GM19467 (cell line): ENCODE data around the gene KREMEN1.

Experiments
- ATAC-seq: cut with Tn5 transposase; IDR thresholded peaks from one replicate; pipeline ENCODE4 v1.9.1; 2021; ENCODE audit warnings: mild to moderate bottlenecking, moderate library complexity; ENCODE audit not compliant: unreplicated experiment

Gene KREMEN1

DNA sequence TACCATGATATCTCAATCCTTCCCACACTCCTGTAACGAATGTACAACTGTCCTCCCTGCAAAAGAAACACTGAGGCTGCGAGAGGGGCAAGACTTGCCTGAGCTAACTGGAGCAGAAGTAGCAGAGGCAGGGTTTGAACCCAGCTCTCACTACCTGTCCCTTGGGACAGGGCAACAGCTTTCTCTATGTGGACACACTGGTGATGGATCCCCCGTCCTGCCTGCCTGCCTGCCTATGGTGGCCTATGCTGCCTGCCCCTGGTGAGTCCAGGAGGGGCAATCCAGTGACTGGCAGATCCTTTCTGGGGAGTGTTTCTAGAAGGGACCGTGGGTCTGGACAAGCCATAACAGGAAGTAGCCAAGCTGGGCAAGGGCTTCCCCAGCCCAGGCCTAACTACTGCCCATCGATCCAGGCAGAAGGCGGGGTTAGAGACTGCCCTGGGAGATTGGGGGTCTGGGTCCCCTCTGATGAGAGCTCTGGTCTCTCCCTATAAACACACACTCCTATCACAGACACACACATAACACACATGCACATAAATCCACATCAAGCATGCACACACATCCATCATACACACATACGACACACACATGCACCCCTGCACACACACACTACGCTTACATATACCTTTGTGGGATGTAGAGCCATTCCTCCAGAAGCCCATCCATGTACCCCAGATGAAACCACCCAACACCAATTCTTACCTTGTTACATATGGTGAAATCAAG lies 131.8 kb downstream of the KREMEN1 start:
- no peak for ATAC-seq

DNA sequence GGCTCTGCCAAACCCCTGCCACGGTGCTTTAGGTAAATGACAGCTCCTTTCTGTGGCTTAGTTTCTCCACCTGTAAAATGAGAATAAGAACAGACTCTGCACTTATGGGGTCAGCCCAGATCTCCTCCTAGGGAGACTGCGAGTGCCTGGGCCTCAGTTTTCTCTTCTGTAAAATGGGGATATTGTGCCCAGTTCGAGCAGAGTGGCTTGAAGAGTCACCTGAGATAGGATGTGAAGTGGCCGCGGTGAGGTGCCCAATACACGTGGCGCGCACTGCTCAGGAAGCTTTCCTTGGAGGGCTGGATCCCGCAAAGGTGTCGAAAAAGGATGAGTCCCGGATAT lies 132.4 kb downstream of the KREMEN1 start:
- no peak for ATAC-seq

DNA sequence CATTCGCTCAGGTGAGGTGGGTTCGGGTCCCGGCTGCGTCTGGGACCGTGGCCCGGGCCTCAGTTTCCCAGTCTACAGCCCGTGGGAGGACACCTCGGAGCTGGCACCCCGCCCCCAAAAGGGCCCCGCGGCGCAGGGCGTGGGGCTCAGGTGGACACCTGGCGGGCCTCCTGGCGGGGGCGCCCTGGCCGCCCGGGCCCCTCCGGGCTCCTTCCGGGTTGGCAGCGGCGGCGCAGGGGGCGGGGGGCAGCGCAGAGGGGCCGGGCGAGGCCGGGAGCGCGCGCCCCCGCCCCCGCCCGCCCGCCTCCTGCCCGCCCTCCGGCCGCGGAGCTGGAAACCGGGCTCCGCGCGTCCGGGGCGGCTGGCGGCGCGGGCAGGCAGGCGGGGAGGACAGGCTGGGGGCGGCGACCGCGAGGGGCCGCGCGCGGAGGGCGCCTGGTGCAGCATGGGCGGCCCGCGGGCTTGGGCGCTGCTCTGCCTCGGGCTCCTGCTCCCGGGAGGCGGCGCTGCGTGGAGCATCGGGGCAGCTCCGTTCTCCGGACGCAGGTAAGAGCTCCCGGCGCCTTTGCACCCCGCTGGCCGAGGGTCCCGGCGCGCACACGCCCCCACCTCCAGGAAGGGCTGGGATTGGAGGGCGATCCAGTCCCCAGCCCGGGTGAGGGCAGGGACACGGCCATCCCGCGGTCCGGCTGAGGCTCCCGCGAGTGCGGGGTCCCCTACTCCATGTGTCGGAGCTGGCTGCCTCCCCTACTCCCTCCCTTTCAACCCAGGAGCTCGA lies 132.9 kb downstream of the KREMEN1 start, which contains the start of gene EMID1:
Gene EMID1, plus strand, starts transcription at position 303 of the 778 bp plus-strand sequence. Its CDS starts 143 bp downstream, at position 446.
- ATAC-seq: no peak

DNA sequence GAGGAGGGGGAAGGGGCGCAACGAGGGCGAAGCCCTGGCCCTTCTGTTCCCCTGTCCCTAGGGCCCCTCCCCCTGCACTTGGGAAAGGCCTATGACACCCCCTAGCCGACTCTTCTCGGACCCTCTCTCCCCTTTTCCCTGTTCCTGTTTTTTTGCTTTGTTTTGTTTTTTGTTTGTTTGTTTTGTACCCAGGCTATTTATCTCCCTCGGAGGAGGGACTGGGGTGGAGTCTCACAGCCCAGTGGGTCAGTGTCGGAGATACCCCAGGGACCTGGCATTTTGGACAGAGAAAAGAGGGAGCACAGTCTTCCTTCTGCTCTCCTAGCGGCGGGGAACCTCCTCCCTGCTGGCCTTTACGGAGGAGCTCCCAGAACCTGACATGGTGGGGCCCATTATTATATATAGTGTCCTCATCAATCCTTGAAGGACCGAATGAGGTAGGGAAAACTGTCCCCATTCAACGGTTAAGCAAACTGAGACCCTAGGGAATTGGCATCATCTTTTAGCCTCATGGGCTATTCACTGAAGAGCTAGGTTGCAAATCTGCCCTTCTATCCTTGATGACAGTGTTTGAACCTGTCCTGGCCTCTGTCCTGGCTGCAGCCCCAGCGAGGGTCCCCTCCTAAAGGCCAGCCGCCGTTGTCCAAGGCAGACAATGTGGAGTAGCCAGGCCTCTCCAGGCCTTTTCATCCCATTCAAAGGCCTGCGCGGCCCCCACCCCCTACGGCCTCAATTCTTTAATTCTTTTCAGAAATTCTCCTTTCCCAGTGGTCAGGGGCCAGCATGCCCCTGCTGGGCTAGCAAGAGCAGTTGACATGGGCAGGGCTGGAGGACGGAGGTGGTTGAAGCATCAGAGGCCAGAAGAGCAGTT lies 133.8 kb downstream of the KREMEN1 start:
- no peak for ATAC-seq

DNA sequence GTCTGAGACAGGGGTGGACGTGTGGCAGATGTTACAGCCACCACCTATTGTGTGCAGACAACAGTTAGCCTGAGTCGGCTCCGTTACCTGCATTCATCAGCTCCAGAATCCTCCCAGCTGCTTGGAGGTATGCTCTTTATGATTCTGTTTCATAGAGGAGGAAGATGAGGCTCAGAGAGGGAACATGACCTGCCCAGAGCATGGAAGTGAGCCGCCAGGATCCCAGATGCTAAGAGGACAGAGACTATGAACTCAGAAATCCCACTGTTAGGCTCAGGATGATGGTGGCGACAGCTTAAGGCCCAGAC lies 134.4 kb downstream of the KREMEN1 start:
- no peak for ATAC-seq

DNA sequence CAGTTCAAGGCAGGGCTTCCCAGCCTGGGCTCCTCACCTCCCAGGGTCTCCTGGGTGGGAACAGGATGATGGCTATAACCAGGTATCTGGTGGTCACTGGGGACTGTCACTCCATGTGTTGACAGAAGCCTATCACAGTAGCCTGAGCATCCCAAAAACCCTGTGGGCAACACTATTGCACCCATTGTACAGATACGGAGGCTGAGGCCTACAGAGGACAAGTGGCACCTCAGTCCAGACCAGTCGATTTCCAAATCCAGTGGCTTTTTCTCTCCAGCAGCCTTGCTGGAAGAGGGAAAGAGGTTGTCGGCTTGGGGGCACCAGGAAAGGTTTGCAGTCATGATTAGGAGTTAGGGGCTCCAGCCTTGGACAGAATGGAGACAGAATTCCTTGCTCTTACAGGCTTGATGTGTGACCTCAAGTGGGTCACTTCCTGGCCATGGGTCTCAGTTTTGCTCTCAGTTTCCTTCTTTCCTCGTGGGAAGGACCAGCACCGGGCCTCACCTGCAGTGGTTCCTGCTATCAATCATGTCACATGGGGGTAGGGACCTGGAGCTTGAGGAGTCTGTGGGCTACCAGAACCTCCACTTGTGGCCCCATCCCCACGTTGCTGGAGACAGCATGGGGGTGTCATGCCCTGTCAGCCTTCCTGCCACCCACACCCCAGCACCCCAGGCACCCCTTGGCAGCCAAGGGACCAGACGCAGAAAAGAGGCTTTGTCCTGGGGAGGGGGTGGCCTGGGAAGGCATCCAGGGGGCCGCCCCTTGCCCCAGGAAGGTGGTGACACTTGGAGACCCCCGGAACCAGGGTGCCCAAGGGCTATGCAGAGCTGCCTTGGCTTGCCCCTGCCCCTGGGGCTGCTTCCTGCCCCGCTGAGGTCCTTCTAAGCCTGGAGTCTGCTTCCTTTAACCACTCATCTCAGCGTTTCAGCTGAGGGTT lies 135.0 kb downstream of the KREMEN1 start:
- no peak for ATAC-seq

DNA sequence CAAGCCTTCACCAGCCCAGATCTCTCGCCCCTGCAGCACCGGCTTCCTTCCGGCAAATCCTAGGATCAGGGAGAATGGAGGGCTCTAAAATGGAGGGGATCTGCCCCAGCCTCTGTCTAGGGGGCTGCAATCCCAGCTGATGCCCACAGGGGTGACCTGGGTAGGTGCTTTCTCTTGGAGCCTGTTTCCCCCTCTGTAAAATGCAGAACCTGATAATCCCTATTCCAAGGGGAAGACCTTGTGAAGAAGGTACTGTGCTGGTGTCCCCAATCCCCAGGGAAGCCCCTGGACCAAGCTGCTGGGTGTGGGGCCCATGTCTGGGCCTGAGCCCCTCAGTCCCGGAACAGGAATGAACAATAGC lies 135.6 kb downstream of the KREMEN1 start:
- ATAC-seq: no peak

DNA sequence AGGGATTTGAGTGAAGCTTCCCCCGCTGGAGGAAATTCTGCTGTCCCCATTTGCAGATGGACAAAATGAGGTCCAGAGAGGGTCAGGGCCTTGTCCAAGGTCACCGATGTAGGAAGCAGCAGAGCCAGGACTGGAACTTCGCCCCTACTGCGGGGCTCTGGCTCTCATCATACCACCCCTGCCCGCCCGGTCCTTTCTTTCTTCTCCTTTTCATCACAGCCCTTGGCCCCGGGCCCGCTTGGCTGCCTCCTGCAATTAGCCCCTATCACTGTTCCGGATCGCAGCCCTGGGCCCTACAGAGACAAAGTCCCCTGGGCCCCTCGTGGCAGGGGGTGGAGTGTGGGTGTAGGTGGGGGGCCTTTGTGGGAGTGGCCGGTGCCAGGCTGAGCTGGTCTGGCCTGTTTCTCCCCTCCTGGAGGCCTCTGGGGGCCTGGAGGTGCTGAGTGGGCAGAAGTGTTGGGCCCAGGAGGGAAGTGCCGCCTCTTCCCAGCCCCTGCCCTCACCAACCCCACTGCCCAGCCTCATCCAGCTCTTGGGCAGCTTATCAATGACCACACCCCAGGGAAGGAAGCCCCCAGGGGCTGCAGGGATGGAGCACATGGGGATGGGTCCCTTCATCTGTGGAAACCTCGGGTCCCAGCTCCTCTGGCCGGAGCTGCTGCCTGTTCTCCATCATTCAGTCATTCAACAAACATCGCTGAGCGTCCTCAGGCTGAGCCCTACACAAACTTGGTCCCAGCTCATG lies 136.2 kb downstream of the KREMEN1 start:
- no peak for ATAC-seq

DNA sequence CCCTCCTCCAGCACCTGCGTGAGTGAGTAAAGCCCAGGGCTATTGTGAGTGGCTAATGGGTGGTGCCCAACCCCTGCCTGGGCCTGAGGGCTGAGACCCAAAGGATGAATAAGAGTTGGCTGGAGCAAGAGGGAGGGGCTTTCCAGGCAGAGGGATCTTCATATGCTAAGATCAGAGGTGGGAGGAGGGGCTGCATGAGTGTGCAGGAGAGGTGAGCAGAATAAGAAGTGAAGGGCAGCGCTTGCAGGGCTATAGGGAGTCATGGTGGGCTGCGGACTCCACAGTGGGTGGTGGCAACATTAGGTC lies 136.7 kb downstream of the KREMEN1 start:
- ATAC-seq: no peak

DNA sequence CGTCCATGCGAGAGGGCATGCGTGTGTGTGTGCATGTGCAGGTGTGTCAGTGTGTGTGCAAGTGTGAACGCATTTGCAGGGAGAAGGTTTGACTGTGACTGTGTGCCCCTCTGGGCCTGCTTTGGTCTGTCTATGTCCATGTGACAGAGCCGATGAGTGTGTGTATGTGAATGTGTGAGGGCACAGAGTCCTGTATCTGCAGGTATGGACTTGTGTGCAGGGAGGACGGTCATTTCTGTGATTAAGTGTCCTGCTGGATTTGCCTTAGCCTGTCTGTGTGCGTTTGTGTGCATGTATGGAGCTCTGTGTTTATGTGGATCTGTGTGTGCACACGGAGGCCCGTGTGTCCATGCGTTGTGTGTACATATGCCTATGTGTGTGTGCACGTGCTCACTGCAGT lies 138.2 kb downstream of the KREMEN1 start:
- no peak for ATAC-seq

DNA sequence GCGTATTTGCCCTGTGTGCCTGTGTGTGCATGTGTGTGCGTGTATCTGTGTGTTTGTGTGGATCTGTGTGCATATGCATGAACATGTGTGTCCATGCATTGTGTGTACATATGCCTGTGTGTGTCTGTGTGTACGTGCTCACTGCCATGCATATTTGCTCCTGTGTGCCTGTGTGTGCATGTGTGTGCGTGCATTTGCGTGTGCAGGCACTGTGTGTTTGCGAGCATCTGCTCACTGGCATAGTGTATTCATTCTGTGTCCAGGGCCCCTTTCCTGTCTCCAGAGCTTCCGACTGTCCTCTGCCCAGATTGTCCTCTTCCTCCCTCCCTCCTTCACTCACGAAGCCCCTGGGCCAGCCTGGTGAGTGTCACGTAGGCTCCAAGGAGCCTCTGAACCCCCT lies 138.6 kb downstream of the KREMEN1 start:
- no peak for ATAC-seq

DNA sequence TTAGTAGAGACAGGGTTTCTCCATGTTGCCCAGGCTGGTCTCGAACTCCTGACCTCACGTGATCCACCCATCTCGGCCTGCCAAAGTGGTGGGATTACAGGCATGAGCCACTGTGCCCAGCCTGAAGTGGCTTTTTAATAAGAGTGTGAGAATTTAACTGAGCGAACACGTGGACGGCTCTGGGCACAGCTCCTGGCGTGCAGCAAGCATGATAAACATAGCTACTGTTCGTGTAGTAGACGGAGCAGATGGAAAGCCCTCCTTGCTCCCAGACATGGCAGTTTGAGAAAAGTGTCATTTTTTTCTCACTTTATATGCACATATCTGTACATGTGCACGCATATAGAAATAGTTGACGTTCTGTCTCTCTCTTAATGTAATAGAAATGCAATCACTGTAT lies 139.9 kb downstream of the KREMEN1 start:
- ATAC-seq: no peak

DNA sequence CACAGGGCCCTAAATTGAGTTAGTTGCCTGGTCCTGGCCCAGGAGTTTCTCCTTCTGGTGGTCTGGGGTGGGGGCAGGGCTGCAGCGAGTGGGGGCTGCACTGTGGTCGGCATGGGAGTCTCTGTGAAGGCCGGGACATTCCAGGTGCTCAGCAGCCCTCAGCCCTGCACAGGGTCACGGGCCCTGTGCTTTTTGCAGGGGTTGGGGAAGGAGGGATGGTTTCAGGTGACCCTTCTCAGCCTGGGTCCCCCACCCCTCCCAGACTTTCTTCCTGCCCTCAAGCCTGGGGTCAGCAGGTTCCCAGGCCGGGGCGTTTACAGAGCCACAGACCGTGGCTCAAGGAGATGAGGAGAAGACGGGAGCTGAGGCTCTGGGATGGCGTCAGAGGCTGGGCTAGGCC lies 140.7 kb downstream of the KREMEN1 start:
- no peak for ATAC-seq

DNA sequence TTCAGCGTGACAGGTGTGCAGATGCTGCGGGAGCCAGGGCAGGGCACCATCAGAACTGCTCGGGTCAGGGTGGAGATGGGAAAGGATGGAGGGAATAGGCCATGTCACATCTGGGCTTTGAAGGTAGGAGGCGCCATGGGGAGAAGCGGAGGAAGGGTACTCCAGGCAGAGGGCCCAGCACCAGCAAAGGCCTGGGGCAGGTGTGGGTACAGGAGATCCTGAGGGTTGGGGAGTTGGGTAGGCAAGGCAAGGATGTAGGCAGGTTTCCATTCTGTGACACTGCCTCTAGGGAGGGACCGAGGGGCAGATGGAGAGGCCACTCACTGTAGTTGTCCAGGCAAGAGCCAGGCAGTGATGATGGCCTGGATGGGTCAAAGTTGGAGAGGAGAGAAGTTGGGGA lies 141.4 kb downstream of the KREMEN1 start:
- ATAC-seq: no peak

DNA sequence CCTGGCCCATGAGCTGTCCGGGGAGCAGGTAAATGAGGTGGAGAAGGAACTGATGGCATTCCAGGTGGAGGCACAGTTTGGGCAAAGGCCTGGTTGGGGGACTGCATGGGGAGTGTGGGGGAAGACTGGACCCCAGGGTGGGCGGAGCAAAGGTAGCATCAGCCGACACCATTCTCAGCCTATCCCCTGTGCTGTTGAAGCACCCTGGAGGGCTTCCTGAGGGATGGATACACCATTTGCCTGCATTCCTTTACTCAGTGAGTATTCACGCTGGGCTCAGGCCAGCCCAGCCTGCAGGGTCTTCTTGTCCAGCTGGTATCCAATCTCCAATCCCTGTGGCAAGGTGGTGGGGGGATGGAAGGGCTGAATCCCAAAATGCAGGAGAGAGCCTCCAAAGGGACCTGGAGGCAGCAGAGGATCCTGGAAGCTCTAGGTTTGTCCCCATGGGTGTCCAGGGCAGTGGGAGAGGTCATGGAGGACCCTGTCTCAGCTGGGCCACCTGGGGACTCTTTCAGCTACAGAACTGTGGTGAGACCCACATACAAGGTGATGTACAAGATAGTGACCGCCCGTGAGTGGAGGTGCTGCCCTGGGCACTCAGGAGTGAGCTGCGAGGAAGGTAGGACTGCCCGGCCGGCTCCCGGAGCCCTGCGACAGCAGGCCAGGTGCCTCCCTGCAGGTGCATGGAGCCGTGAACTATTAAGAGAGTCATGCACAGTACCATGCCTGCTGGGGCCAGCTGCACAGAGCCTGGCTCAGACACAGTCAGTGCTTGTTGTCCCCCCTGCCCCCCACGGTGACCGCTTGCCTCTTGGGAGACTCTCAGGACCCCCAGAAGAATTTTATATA lies 142.4 kb downstream of the KREMEN1 start:
- ATAC-seq: no peak

DNA sequence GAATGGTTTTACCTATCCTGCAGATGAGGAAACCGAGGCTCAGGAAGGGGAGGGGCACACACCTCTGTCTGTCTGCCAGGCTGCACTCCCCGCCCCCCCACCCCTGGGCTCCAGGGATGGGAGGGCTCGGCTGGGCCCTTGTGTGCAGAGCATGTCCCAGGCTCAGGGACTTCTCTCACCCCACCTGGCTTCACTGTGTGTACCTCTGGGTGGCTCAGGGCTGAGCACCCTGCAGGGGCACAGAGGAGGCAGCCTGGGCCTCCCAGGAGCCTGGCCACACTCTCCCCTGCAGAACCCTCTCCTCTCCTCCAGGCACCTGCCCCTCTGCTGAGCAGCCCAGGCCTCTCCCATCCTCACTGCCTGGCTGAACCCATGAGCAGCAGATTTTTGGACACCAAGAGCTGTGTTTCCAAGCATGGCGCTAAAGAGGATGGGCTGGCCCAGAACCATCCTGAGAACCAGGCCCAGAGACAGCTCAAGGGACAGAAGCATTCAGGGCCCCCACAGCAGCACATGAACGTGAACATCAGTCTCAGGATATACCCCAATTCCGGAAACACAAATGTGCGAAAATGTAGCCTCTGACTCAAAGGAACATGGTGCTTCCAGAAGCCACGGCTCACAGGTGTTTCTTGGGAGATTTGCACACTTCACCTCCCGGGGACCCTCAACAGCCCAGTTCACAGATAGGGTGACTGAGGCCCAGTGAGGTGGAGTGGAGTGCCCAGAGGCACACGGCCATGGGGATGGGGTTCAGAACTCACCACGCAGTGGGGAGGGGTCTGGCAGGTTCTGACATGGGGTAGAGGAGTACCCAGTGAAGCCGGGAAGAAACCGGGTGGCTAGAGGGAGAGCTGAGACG lies 143.4 kb downstream of the KREMEN1 start:
- ATAC-seq: no peak

DNA sequence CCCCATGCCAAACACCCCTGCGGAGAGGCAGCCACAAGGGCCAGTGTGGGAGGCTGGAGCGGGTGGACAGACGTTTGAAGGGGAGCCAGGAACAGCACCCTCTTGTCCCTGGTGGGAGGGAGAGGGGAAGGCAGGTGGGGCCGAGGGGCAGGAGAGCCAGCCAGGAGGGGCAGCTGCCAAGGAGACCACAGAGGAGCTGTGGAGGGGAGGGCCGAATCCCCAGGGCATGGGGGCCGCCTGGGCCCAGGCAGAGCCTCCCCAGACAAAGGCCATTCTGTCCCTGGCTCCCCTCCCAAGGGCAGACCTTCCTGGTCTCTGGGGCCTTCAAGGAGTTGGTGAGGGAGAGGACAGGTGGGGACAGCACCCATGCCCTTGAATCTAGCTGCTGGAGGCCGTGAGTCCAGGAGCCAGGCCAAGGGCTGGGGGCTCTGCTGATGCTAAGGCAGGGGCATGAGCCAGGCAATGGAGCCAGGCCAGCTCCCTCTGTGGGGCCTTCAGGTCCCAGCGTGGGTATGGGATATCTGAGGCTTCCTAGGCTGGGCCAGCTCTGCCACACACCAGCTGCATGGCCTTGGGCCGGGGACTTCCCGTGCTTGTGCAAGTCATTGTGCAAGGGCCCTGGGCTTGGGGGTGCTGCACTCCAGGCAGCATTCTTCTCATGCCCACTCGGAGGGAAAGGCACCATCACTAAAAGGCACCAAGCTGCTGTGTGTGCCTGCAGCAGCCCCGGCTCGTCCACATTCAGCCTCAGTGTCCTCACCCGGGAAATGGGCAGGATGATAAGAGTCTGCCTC lies 144.2 kb downstream of the KREMEN1 start:
- no peak for ATAC-seq
